Measurements from ENCODE around the gene KLF16. TPM values are rescaled to one million over a fixed set of nuclear protein-coding genes. Genes with fewer than 3 reads are reported as not detected.

Gene KLF16
- total and polyA plus RNA-seq, 9 of the 15 experiments (the other 6 are each of a cell fraction or from before 2014, with no cell fraction given): 0.04 to 60.4 (median 6.8) TPM

DNA sequence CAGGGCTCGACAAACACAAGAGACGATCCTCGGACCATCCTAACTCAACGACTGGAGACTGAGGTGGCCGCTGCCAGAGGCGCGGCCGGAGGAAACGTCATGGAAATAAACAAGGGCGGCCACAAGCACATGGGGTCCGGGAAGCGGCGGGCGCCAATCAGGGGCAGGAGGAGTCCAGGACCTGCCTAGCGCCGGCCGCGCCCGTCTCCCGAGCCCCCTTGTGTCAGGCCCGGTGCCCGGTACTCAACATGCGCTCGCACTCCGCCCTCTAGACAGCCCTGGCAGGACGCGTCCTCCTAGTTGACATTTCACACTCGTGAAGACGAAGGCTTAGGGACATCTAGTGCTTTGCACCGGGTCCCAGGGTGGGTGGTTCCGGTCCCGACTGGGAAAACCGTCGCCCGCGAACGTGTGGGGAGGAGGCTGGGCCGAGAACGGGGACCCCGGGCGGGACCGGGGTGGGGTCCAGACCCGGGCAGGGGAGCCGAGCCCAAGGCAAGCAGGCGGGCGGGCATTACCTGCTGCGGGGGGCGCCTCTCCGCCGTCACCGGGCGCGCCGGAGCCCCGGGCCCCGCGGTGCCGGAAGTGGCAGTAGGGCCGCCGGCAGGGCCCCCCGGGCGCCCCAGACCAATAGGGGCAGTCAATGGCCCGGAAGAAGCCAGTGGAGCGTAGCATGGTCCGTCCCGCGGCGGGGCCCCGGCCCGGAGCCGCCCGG is 15.5 kb downstream of the KLF16 start (continued):
- TF ChIP-seq, protein P1, sequence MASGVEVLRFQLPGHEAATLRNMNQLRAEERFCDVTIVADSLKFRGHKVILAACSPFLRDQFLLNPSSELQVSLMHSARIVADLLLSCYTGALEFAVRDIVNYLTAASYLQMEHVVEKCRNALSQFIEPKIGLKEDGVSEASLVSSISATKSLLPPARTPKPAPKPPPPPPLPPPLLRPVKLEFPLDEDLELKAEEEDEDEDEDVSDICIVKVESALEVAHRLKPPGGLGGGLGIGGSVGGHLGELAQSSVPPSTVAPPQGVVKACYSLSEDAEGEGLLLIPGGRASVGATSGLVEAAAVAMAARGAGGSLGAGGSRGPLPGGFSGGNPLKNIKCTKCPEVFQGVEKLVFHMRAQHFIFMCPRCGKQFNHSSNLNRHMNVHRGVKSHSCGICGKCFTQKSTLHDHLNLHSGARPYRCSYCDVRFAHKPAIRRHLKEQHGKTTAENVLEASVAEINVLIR (CRISPR knock-in tag; IDR thresholded peaks at IDR 0.05): 0 out of 2 replicates have a peak, but pooled peaks have one; percentile 14
- no peak for TF ChIP-seq ETV1 (tag; conservative IDR thresholded peaks at IDR 0.05; ENCODE audit: low read depth)
- TF ChIP-seq RBBP5 (IDR thresholded peaks at IDR 0.05; ENCODE audit: borderline replicate concordance, insufficient read depth, low read length, poor library complexity, severe bottlenecking): peak; percentile 97
- 0 out of 2 replicates have a peak, but pooled peaks have one; percentile 67 for TF ChIP-seq ZNF232 (CRISPR knock-in tag; IDR thresholded peaks at IDR 0.05)
- peak; percentile 18; the same call in 1 of the 2 replicates for TF ChIP-seq CREM (IDR thresholded peaks at IDR 0.05; ENCODE audit: low read depth)
- TF ChIP-seq SPI1 (IDR thresholded peaks at IDR 0.05; ENCODE audit: borderline replicate concordance, low read depth, low read length): 0 out of 2 replicates have a peak, but pooled peaks have one; percentile 6
- peak; percentile 28 to 63; a peak in 3 of 4 replicates for TF ChIP-seq SIN3A (IDR thresholded peaks at IDR 0.05; ENCODE audit: borderline replicate concordance in 2 of 2, control insufficient read depth in 1 of 2, low read depth in 2 of 2, low read length in 2 of 2)
- TF ChIP-seq, protein P2, sequence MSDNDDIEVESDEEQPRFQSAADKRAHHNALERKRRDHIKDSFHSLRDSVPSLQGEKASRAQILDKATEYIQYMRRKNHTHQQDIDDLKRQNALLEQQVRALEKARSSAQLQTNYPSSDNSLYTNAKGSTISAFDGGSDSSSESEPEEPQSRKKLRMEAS (CRISPR knock-in tag; IDR thresholded peaks at IDR 0.05): peak; percentile 74
- no peak for TF ChIP-seq ATF1 (CRISPR knock-in tag; IDR thresholded peaks at IDR 0.05)
- TF ChIP-seq ATF1 (tag; IDR thresholded peaks at IDR 0.05): peak; percentile 61; the same call in 1 of the 2 replicates
- TF ChIP-seq, protein P3, sequence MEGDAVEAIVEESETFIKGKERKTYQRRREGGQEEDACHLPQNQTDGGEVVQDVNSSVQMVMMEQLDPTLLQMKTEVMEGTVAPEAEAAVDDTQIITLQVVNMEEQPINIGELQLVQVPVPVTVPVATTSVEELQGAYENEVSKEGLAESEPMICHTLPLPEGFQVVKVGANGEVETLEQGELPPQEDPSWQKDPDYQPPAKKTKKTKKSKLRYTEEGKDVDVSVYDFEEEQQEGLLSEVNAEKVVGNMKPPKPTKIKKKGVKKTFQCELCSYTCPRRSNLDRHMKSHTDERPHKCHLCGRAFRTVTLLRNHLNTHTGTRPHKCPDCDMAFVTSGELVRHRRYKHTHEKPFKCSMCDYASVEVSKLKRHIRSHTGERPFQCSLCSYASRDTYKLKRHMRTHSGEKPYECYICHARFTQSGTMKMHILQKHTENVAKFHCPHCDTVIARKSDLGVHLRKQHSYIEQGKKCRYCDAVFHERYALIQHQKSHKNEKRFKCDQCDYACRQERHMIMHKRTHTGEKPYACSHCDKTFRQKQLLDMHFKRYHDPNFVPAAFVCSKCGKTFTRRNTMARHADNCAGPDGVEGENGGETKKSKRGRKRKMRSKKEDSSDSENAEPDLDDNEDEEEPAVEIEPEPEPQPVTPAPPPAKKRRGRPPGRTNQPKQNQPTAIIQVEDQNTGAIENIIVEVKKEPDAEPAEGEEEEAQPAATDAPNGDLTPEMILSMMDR (IDR thresholded peaks at IDR 0.05 in 2 of 3, conservative IDR thresholded peaks at IDR 0.05 in 1 of 3; ENCODE audit: insufficient read depth in 2 of 3, low read depth in 1 of 3, low read length in 3 of 3): no peak
- TF ChIP-seq ZNF274 (IDR thresholded peaks at IDR 0.05; ENCODE audit: borderline replicate concordance, low read depth, low read length): no peak
- TF ChIP-seq KHSRP (IDR thresholded peaks at IDR 0.05): no peak
- 0 out of 2 replicates have a peak, but pooled peaks have one; percentile 19 for TF ChIP-seq HDAC2 (IDR thresholded peaks at IDR 0.05)
- no peak for TF ChIP-seq ZNF165 (CRISPR knock-in tag; IDR thresholded peaks at IDR 0.05; ENCODE audit: borderline replicate concordance)
- 0 out of 2 replicates have a peak, but pooled peaks have one; percentile 45 for TF ChIP-seq FOXP1 (CRISPR knock-in tag; IDR thresholded peaks at IDR 0.05)
- 0 out of 2 replicates have a peak, but pooled peaks have one; percentile 13 for TF ChIP-seq ZNF764 (CRISPR knock-in tag; IDR thresholded peaks at IDR 0.05; ENCODE audit: low read depth)
- TF ChIP-seq NFYB (IDR thresholded peaks at IDR 0.05; ENCODE audit: extremely low read depth, insufficient read length): peak; percentile 56
- TF ChIP-seq, protein P4, sequence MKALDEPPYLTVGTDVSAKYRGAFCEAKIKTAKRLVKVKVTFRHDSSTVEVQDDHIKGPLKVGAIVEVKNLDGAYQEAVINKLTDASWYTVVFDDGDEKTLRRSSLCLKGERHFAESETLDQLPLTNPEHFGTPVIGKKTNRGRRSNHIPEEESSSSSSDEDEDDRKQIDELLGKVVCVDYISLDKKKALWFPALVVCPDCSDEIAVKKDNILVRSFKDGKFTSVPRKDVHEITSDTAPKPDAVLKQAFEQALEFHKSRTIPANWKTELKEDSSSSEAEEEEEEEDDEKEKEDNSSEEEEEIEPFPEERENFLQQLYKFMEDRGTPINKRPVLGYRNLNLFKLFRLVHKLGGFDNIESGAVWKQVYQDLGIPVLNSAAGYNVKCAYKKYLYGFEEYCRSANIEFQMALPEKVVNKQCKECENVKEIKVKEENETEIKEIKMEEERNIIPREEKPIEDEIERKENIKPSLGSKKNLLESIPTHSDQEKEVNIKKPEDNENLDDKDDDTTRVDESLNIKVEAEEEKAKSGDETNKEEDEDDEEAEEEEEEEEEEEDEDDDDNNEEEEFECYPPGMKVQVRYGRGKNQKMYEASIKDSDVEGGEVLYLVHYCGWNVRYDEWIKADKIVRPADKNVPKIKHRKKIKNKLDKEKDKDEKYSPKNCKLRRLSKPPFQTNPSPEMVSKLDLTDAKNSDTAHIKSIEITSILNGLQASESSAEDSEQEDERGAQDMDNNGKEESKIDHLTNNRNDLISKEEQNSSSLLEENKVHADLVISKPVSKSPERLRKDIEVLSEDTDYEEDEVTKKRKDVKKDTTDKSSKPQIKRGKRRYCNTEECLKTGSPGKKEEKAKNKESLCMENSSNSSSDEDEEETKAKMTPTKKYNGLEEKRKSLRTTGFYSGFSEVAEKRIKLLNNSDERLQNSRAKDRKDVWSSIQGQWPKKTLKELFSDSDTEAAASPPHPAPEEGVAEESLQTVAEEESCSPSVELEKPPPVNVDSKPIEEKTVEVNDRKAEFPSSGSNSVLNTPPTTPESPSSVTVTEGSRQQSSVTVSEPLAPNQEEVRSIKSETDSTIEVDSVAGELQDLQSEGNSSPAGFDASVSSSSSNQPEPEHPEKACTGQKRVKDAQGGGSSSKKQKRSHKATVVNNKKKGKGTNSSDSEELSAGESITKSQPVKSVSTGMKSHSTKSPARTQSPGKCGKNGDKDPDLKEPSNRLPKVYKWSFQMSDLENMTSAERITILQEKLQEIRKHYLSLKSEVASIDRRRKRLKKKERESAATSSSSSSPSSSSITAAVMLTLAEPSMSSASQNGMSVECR (CRISPR knock-in tag; IDR thresholded peaks at IDR 0.05): peak; percentile 78
